HepG2 (cell line): ENCODE data around the gene TULP3. TPM values are rescaled to one million over a fixed set of nuclear protein-coding genes. Genes with fewer than 3 reads are reported as not detected.
A peak's percentile ranks its signal among the peaks of the same experiment; 100 is the strongest.

Experiments
- BCL6 ChIP-seq: IDR thresholded peaks from 2 replicates; pipeline ENCODE4 v1.6.1; 2016; ENCODE audit warnings: missing genetic modification reagents, missing compliant biosample characterization
- CEBPG ChIP-seq: IDR thresholded peaks from 2 replicates; pipeline ENCODE4 v1.6.1; 2016
- CENPT ChIP-seq: sonication (generic); formaldehyde crosslinking; IDR thresholded peaks from 2 replicates; pipeline ENCODE4 v1.8.0; 2022; ENCODE audit warnings: low read depth, mild to moderate bottlenecking, moderate library complexity, missing genetic modification reagents
- FOSL2 ChIP-seq: sonication (generic); formaldehyde crosslinking; IDR thresholded peaks from 2 replicates; pipeline ENCODE4 v1.4.0; 2020; ENCODE audit warnings: missing genetic modification reagents
- NAIF1 ChIP-seq: sonication (generic); formaldehyde crosslinking; IDR thresholded peaks from 2 replicates; pipeline ENCODE4 v1.5.0; 2020; ENCODE audit warnings: mild to moderate bottlenecking, missing genetic modification reagents, borderline replicate concordance
- NFRKB ChIP-seq: fragments of 450-650 bp; IDR thresholded peaks from 2 replicates; pipeline ENCODE4 v1.6.1; 2017
- RFXANK ChIP-seq: IDR thresholded peaks from 2 replicates; pipeline ENCODE4 v1.6.1; 2016
- TAF1 ChIP-seq: sonication (generic); formaldehyde crosslinking; IDR thresholded peaks from 2 replicates; pipeline ENCODE4 v1.4.0; 2020; ENCODE audit warnings: missing genetic modification reagents
- TAF15 ChIP-seq: fragments of 200-400 bp; formaldehyde crosslinking; IDR thresholded peaks from one replicate; pipeline ENCODE4 v1.6.1; 2018; ENCODE audit warnings: mild to moderate bottlenecking, low read depth, low read length; ENCODE audit not compliant: poor library complexity, severe bottlenecking
- ZBTB20 ChIP-seq: sonication (generic); formaldehyde crosslinking; IDR thresholded peaks from 2 replicates; pipeline ENCODE4 v1.8.1; 2023; ENCODE audit warnings: missing genetic modification reagents, low read depth, mild to moderate bottlenecking, borderline replicate concordance
- ZMYM4 ChIP-seq: sonication (generic); formaldehyde crosslinking; IDR thresholded peaks from 2 replicates; pipeline ENCODE4 v1.8.1; 2023; ENCODE audit warnings: mild to moderate bottlenecking, missing genetic modification reagents
- ZNF101 ChIP-seq: sonication (generic); formaldehyde crosslinking; IDR thresholded peaks from 2 replicates; pipeline ENCODE4 v1.4.0; 2020; ENCODE audit warnings: mild to moderate bottlenecking, low read depth, missing genetic modification reagents, borderline replicate concordance
- ZNF33B ChIP-seq: sonication (generic); formaldehyde crosslinking; IDR thresholded peaks from 2 replicates; pipeline ENCODE4 v1.5.1; 2020; ENCODE audit warnings: mild to moderate bottlenecking, missing genetic modification reagents
- ZNF790 ChIP-seq: sonication (generic); formaldehyde crosslinking; IDR thresholded peaks from 2 replicates; pipeline ENCODE4 v1.8.0; 2022; ENCODE audit warnings: missing genetic modification reagents, mild to moderate bottlenecking, borderline replicate concordance
- polyA plus RNA-seq, 8 experiments: library from polyadenylated mRNA; depleted of rRNA in 3 of 8; stranded (reverse) in 7 of 8; unstranded in 1 of 8; fragments of >200 nt; fragmentation: Illumina TruSeq in 4 of 8; extraction: Trizol in 4 of 8; gene quantifications; 2 replicates each; pipeline versions ENCODE4 v1.2.1 to v1.2.3, GENCODE V29; 2011 to 2016; ENCODE audit warnings: low read depth in 4 of 8, missing spikeins in 1 of 8, mixed read lengths in 1 of 8; ENCODE audit not compliant: insufficient read depth in 1 of 8
- total RNA-seq, 5 experiments: library from RNA; depleted of rRNA; stranded (reverse); fragments of >200 nt; fragmentation: Illumina TruSeq; extraction: Trizol; gene quantifications; 2 replicates each; pipeline ENCODE4 v1.2.3, GENCODE V29; 2016; ENCODE audit warnings: low read depth in 1 of 5
- TF ChIP-seq, protein P1 (sequence below): sonication (generic); formaldehyde crosslinking; IDR thresholded peaks from 2 replicates; pipeline ENCODE4 v1.4.0; 2020; ENCODE audit warnings: missing genetic modification reagents, borderline replicate concordance
- TF ChIP-seq, protein P2 (sequence below): sonication (generic); formaldehyde crosslinking; IDR thresholded peaks from 2 replicates; pipeline ENCODE4 v1.8.1; 2023; ENCODE audit warnings: mild to moderate bottlenecking, missing genetic modification reagents
- TF ChIP-seq, protein P3 (sequence below): sonication (generic); formaldehyde crosslinking; IDR thresholded peaks from 2 replicates; pipeline ENCODE4 v1.4.0; 2020; ENCODE audit warnings: missing genetic modification reagents, borderline replicate concordance
- TF ChIP-seq, protein P4 (sequence below): sonication (generic); formaldehyde crosslinking; IDR thresholded peaks from 2 replicates; pipeline ENCODE4 v1.8.0; 2022; ENCODE audit warnings: missing genetic modification reagents, mild to moderate bottlenecking, moderate library complexity, borderline replicate concordance

The TULP3 gene
- total and polyA plus RNA-seq, 2 of the 13 experiments (the other 11 are each of a cell fraction or from before 2014, with no cell fraction given) = 11.2 to 13.2 TPM

DNA sequence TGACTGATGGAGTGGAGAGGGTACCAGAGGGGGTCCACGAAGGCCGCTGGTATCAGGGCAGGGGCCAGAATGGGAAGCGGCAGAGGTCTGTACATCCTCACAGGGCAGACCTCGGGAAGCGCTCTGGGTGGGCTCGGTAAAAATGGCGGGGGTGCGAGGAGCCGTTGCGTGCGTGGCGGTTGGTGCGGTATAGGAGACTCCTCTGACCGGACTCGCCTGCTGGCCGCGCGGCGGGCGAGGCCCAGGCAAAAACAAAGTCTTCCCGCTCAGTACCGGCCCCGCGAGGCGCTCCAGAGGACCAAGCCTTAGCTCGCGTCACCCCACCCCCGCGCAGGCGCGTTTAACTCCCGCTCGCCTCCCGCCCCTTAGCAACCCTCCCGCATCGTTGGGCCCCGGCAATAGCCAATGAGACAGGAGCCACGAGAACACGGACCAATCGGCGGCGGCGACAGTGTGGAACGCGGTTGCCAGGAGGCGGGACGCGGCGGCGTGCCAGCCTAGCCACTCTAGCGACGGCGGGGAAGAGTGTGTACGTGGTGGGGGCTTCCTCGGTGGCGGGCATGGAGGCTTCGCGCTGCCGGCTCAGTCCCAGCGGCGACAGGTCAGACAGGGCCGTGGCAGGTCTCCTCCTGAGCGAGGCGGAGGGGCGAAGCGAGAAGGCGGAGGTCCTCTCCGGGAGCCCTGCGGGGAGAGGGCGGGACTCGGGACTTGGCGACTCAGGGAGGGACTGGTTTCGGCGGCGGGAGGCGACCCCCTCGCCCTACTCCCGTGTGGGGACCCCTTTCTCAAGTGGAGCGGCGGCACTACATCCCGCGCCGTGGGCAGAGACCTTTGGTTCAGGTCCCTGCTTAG lies at the start of gene TULP3 (continued):
- TF ChIP-seq NAIF1 (CRISPR knock-in tag) (0 out of 2 replicates have a peak, but pooled peaks have one; percentile 57), TAF1 (CRISPR knock-in tag) (peak; percentile 81), RFXANK (peak; percentile 61; the same call in 1 of the 2 replicates), ZNF101 (CRISPR knock-in tag) (no peak), CENPT (CRISPR knock-in tag) (no peak; the same call in 1 of the 2 replicates), ZBTB20 (CRISPR knock-in tag) (peak; percentile 61; the same call in 1 of the 2 replicates), FOSL2 (no peak), NFRKB (no peak), ZNF33B (CRISPR knock-in tag) (peak; percentile 46; the same call in 1 of the 2 replicates), ZNF790 (CRISPR knock-in tag) (peak; percentile 99), CEBPG (peak; percentile 34; the same call in 1 of the 2 replicates), ZMYM4 (peak; percentile 87), TAF15 (peak; percentile 72), BCL6 (CRISPR knock-in tag) (peak; percentile 43; the same call in 1 of the 2 replicates)
- TF ChIP-seq, protein P1, sequence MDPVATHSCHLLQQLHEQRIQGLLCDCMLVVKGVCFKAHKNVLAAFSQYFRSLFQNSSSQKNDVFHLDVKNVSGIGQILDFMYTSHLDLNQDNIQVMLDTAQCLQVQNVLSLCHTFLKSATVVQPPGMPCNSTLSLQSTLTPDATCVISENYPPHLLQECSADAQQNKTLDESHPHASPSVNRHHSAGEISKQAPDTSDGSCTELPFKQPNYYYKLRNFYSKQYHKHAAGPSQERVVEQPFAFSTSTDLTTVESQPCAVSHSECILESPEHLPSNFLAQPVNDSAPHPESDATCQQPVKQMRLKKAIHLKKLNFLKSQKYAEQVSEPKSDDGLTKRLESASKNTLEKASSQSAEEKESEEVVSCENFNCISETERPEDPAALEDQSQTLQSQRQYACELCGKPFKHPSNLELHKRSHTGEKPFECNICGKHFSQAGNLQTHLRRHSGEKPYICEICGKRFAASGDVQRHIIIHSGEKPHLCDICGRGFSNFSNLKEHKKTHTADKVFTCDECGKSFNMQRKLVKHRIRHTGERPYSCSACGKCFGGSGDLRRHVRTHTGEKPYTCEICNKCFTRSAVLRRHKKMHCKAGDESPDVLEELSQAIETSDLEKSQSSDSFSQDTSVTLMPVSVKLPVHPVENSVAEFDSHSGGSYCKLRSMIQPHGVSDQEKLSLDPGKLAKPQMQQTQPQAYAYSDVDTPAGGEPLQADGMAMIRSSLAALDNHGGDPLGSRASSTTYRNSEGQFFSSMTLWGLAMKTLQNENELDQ = no peak
- TF ChIP-seq, protein P2, sequence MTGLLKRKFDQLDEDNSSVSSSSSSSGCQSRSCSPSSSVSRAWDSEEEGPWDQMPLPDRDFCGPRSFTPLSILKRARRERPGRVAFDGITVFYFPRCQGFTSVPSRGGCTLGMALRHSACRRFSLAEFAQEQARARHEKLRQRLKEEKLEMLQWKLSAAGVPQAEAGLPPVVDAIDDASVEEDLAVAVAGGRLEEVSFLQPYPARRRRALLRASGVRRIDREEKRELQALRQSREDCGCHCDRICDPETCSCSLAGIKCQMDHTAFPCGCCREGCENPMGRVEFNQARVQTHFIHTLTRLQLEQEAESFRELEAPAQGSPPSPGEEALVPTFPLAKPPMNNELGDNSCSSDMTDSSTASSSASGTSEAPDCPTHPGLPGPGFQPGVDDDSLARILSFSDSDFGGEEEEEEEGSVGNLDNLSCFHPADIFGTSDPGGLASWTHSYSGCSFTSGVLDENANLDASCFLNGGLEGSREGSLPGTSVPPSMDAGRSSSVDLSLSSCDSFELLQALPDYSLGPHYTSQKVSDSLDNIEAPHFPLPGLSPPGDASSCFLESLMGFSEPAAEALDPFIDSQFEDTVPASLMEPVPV (CRISPR knock-in tag) = peak; percentile 82
- TF ChIP-seq, protein P3, sequence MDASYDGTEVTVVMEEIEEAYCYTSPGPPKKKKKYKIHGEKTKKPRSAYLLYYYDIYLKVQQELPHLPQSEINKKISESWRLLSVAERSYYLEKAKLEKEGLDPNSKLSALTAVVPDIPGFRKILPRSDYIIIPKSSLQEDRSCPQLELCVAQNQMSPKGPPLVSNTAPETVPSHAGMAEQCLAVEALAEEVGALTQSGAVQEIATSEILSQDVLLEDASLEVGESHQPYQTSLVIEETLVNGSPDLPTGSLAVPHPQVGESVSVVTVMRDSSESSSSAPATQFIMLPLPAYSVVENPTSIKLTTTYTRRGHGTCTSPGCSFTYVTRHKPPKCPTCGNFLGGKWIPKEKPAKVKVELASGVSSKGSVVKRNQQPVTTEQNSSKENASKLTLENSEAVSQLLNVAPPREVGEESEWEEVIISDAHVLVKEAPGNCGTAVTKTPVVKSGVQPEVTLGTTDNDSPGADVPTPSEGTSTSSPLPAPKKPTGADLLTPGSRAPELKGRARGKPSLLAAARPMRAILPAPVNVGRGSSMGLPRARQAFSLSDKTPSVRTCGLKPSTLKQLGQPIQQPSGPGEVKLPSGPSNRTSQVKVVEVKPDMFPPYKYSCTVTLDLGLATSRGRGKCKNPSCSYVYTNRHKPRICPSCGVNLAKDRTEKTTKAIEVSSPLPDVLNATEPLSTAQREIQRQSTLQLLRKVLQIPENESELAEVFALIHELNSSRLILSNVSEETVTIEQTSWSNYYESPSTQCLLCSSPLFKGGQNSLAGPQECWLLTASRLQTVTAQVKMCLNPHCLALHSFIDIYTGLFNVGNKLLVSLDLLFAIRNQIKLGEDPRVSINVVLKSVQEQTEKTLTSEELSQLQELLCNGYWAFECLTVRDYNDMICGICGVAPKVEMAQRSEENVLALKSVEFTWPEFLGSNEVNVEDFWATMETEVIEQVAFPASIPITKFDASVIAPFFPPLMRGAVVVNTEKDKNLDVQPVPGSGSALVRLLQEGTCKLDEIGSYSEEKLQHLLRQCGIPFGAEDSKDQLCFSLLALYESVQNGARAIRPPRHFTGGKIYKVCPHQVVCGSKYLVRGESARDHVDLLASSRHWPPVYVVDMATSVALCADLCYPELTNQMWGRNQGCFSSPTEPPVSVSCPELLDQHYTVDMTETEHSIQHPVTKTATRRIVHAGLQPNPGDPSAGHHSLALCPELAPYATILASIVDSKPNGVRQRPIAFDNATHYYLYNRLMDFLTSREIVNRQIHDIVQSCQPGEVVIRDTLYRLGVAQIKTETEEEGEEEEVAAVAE (CRISPR knock-in tag) = peak; percentile 99
- TF ChIP-seq, protein P4, sequence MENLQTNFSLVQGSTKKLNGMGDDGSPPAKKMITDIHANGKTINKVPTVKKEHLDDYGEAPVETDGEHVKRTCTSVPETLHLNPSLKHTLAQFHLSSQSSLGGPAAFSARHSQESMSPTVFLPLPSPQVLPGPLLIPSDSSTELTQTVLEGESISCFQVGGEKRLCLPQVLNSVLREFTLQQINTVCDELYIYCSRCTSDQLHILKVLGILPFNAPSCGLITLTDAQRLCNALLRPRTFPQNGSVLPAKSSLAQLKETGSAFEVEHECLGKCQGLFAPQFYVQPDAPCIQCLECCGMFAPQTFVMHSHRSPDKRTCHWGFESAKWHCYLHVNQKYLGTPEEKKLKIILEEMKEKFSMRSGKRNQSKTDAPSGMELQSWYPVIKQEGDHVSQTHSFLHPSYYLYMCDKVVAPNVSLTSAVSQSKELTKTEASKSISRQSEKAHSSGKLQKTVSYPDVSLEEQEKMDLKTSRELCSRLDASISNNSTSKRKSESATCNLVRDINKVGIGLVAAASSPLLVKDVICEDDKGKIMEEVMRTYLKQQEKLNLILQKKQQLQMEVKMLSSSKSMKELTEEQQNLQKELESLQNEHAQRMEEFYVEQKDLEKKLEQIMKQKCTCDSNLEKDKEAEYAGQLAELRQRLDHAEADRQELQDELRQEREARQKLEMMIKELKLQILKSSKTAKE (CRISPR knock-in tag) = peak; percentile 65; the same call in 1 of the 2 replicates
